WERI-Rb-1 (cell line): Measurements from ENCODE around the gene FGF12.

Experiments
- DNase-seq: peaks from one replicate; pipeline ENCODE4 v3.0.0-alpha.2; 2020
- H3K27ac ChIP-seq: fragments of 250-450 bp; sonication (Bioruptor Pico); 2 replicates; pipeline ENCODE4 v1.5.1; 2020; ENCODE audit warnings: mild to moderate bottlenecking, moderate library complexity
- H3K27me3 ChIP-seq: fragments of 250-450 bp; sonication (Bioruptor Pico); 2 replicates; pipeline ENCODE4 v1.5.1; 2021; ENCODE audit warnings: mild to moderate bottlenecking, low read depth, moderate library complexity; ENCODE audit not compliant: insufficient read depth, severe bottlenecking
- H3K36me3 ChIP-seq: fragments of 250-450 bp; sonication (Bioruptor Pico); 2 replicates; pipeline ENCODE4 v1.5.1; 2020; ENCODE audit warnings: mild to moderate bottlenecking, moderate library complexity
- H3K4me3 ChIP-seq: 2 replicates; pipeline ENCODE4 v1.5.1; 2011; ENCODE audit warnings: low read depth, mild to moderate bottlenecking, control low read depth, low read length
- H3K9me3 ChIP-seq: fragments of 250-450 bp; sonication (Bioruptor Pico); 2 replicates; pipeline ENCODE4 v1.5.1; 2021; ENCODE audit warnings: mild to moderate bottlenecking, moderate library complexity; ENCODE audit not compliant: severe bottlenecking
- TF ChIP-seq, protein P1 (sequence below): IDR thresholded peaks from 2 replicates; pipeline ENCODE4 v1.5.1; 2011; ENCODE audit warnings: low read depth, mild to moderate bottlenecking, control low read depth, inconsistent platforms, low read length

The FGF12 gene

DNA sequence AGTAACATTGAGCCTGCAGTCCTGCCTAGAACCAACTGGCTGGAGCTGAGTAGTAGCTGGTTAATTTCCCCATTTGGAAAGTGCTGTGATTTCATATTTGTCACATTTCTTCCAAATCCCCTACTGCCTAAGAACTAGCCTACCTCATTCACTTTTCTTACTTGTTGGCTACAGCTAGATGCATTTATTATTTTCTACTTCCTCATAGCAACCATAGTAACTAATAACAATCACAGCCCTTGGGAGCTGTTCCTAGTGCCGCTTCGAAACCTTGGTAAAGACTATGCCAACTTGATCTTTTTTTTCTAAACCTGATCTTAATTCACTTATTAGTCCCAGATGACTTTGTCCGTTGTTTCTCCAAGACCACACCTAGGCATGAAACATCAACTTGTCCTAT, 240.3 kb downstream of the FGF12 start:
- Histone ChIP-seq H3K27me3 (no peaks in the 10 kb centered on the region), H3K27ac (no peak overlapping the region), H3K36me3 (no peaks in the 10 kb centered on the region), H3K9me3 (no peaks in the 10 kb centered on the region), H3K4me3 (no peak overlapping the region)
- no peak for DNase-seq
- TF ChIP-seq, protein P1, sequence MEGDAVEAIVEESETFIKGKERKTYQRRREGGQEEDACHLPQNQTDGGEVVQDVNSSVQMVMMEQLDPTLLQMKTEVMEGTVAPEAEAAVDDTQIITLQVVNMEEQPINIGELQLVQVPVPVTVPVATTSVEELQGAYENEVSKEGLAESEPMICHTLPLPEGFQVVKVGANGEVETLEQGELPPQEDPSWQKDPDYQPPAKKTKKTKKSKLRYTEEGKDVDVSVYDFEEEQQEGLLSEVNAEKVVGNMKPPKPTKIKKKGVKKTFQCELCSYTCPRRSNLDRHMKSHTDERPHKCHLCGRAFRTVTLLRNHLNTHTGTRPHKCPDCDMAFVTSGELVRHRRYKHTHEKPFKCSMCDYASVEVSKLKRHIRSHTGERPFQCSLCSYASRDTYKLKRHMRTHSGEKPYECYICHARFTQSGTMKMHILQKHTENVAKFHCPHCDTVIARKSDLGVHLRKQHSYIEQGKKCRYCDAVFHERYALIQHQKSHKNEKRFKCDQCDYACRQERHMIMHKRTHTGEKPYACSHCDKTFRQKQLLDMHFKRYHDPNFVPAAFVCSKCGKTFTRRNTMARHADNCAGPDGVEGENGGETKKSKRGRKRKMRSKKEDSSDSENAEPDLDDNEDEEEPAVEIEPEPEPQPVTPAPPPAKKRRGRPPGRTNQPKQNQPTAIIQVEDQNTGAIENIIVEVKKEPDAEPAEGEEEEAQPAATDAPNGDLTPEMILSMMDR, result no peak

DNA sequence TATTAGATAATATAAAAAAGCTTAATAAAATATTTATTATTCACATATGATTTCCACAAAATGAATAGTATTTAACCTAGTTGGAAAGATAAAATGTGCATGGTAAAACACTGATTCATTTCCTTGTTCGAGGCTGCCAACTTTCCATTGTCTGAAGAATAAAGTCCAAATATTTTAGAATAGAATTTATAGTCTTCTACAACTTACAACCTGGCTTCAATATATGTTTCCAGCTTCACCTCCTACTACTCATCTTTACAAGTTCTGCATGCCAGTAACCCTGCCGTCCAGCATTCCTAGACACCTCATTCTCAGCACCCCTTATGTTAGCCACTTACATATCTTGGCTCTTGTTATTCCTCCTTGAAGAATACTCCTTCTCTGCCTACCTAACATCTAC, 244.5 kb downstream of the FGF12 start:
- DNase-seq, result no peak
- no peaks in the 10 kb centered on the region for H3K36me3 ChIP-seq
- no peaks in the 10 kb centered on the region for H3K27me3 ChIP-seq
- no peaks in the 10 kb centered on the region for H3K9me3 ChIP-seq
- TF ChIP-seq, protein P1, result no peak
- H3K27ac ChIP-seq, result no peak overlapping the region
- no peak overlapping the region for H3K4me3 ChIP-seq

DNA sequence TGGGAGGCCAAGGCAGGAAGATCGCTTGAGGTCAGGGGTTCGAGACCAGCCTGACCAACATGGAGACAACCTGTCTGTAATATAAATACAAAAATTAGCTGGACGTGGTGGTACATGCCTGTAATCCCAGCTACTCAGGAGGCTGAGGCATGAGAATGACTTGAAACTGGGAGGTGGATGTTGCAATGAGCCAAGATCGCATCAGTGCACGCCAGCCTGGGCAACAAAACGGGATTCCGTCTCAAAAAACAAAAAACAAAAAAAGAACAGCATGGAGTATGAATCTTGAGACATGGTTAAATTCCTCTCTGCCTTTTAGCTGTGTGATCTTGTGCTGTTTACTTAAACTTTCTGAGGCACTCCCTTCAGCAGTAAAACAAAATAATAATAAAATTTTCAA, 244.9 kb downstream of the FGF12 start:
- Histone ChIP-seq H3K36me3 (no peaks in the 10 kb centered on the region), H3K27ac (no peak overlapping the region), H3K27me3 (no peaks in the 10 kb centered on the region), H3K4me3 (no peak overlapping the region), H3K9me3 (no peaks in the 10 kb centered on the region)
- TF ChIP-seq, protein P1, result no peak
- no peak for DNase-seq

DNA sequence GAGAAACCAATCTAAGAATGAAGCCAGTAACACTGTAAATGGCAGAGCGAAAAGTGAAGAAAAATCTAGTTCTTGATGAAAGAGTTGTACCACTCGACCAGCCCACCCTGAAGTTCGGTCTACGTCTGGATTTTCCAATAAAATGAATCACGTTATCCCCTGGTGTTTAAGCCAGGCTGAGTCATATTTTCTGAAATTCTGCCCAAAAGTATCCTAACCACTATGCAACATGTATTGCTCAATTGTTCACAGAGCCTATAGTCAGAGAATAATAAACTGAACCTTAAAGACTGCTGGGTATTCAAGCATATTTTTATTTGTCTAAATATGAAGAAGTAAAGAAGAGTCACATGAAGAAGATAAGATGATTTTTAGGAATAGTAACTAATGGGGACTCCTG, 245.7 kb downstream of the FGF12 start:
- Histone ChIP-seq H3K9me3 (no peaks in the 10 kb centered on the region), H3K36me3 (no peaks in the 10 kb centered on the region), H3K27me3 (no peaks in the 10 kb centered on the region), H3K4me3 (no peak overlapping the region), H3K27ac (no peak overlapping the region)
- DNase-seq, result no peak
- TF ChIP-seq, protein P1, result no peak

DNA sequence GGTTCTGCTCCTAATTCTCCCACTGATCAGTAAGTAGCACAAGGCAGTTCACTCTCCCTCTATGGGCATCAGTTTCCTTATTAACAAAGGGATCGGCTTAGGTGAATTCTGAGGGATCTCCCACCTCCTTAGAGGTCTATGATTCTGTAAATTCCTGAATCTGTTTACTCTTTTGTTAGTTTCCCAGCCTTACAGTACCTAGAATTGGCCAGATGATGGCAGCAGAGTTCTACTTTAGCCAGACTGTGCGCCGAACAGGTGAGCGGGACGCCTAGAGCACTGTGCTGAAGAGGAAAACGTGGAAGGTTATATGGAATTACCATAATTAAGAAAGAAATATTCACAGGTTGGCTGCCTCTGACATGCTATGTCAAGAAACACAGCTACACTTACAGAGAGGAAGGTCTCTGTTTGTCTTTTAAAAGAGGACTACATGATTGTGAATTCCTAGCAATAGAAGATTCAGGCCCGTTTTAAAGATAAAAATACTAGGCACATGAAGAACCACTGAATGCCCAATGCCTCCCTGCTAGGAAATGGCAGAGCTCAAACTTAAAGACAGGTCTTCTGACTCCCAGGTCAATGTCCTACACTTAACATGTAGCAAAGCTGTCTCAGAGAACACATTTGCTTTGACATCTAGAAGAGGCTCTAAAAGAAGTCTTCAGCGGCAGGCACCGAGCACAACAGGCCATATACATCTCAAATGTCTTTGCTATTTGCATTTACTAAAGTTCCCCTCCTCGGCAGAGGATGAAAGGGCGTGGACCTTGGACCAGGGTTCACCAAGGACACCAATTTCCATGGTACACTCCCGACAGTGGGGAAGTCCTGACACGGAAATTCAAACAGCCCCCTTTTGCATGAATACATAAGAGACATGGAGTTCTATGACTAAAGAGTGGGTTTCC, 259.9 kb downstream of the FGF12 start:
- Histone ChIP-seq H3K36me3 (no peaks in the 10 kb centered on the region), H3K27me3 (no peaks in the 10 kb centered on the region), H3K9me3 (no peaks in the 10 kb centered on the region), H3K27ac (no peak overlapping the region), H3K4me3 (no peak overlapping the region)
- DNase-seq, result peak; percentile 18
- TF ChIP-seq, protein P1, result peak; percentile 33; the same call in 1 of the 2 replicates
